GM12878 (cell line): Measurements from ENCODE around the gene TNIP2. TPM values are rescaled to one million over a fixed set of nuclear protein-coding genes. Genes with fewer than 3 reads are reported as not detected.

Source experiments
- BCL11A ChIP-seq: IDR thresholded peaks from 2 replicates; pipeline ENCODE4 v1.6.1; 2011; ENCODE audit warnings: low read depth, low read length
- CHD4 ChIP-seq: fragments of 200-600 bp; sonication (generic); IDR thresholded peaks from 2 replicates; pipeline ENCODE4 v1.6.1; 2016; ENCODE audit warnings: mild to moderate bottlenecking
- CREM ChIP-seq: IDR thresholded peaks from 2 replicates; pipeline ENCODE4 v1.6.1; 2014; ENCODE audit warnings: antibody characterized with exemption, low read depth
- CTCF ChIP-seq, 3 experiments: IDR thresholded peaks in 2 of 3; conservative IDR thresholded peaks in 1 of 3; 2 replicates each; pipeline ENCODE4 v1.5.1; 2011; ENCODE audit warnings: low read depth in 3 of 3, low read length in 3 of 3, mild to moderate bottlenecking in 3 of 3, control low read depth in 2 of 3, moderate library complexity in 2 of 3, inconsistent platforms in 1 of 3, mixed read lengths in 1 of 3; ENCODE audit not compliant: control insufficient read depth in 2 of 3, insufficient read depth in 1 of 3; ENCODE audit errors: extremely low read depth in 1 of 3
- FOS ChIP-seq: IDR thresholded peaks from 3 replicates; pipeline ENCODE4 v1.6.1; 2011; ENCODE audit warnings: borderline replicate concordance; ENCODE audit not compliant: insufficient read length; ENCODE audit errors: extremely low read depth
- GABPA ChIP-seq: IDR thresholded peaks from 2 replicates; pipeline ENCODE4 v1.6.1; 2014; ENCODE audit warnings: antibody characterized with exemption, low read depth, mild to moderate bottlenecking, inconsistent platforms
- GATAD2B ChIP-seq: fragments of 450-650 bp; conservative IDR thresholded peaks from 2 replicates; pipeline ENCODE4 v1.6.1; 2017; ENCODE audit warnings: low read depth, mild to moderate bottlenecking, moderate library complexity
- HCFC1 ChIP-seq: fragments of 150-350 bp; IDR thresholded peaks from 2 replicates; pipeline ENCODE4 v1.6.1; 2014; ENCODE audit warnings: low read length
- HDAC6 ChIP-seq: fragments of 200-600 bp; sonication (generic); IDR thresholded peaks from one replicate; pipeline ENCODE4 v1.8.0; 2017; ENCODE audit warnings: antibody characterized with exemption; ENCODE audit not compliant: unreplicated experiment
- IKZF1 ChIP-seq: fragments of 450-650 bp; conservative IDR thresholded peaks from 2 replicates; pipeline ENCODE4 v1.6.1; 2017; ENCODE audit warnings: antibody characterized with exemption, mild to moderate bottlenecking
- JUNB ChIP-seq: IDR thresholded peaks from 2 replicates; pipeline ENCODE4 v1.6.1; 2016; ENCODE audit warnings: antibody characterized with exemption, mild to moderate bottlenecking
- JUND ChIP-seq: IDR thresholded peaks from 2 replicates; pipeline ENCODE4 v1.6.1; 2012; ENCODE audit warnings: low read depth, mild to moderate bottlenecking, low read length, improper control_type of control experiment, moderate library complexity
- KLF5 ChIP-seq: fragments of 450-650 bp; IDR thresholded peaks from 2 replicates; pipeline ENCODE4 v1.6.1; 2014; ENCODE audit warnings: mild to moderate bottlenecking; ENCODE audit not compliant: partially characterized antibody
- MTA3 ChIP-seq: IDR thresholded peaks from 2 replicates; pipeline ENCODE4 v1.6.1; 2012; ENCODE audit warnings: low read length, inconsistent platforms, borderline replicate concordance
- NBN ChIP-seq: fragments of 450-650 bp; IDR thresholded peaks from 2 replicates; pipeline ENCODE4 v1.6.1; 2016
- NRF1 ChIP-seq: conservative IDR thresholded peaks from 2 replicates; pipeline ENCODE4 v1.6.1; 2011; ENCODE audit warnings: mild to moderate bottlenecking, low read depth, low read length, improper control_type of control experiment
- PAX5 ChIP-seq: IDR thresholded peaks from 2 replicates; pipeline ENCODE4 v1.6.1; 2011; ENCODE audit warnings: low read depth, low read length, borderline replicate concordance
- POLR2AphosphoS5 ChIP-seq: IDR thresholded peaks from 2 replicates; pipeline ENCODE4 v1.6.1; 2011; ENCODE audit warnings: mild to moderate bottlenecking, low read length, inconsistent platforms
- POU2F2 ChIP-seq: IDR thresholded peaks from 3 replicates; pipeline ENCODE4 v1.6.1; 2011; ENCODE audit warnings: low read depth, mild to moderate bottlenecking, low read length, borderline replicate concordance
- RBBP5 ChIP-seq: fragments of 200-600 bp; sonication (generic); conservative IDR thresholded peaks from 2 replicates; pipeline ENCODE4 v1.6.1; 2016
- RUNX3 ChIP-seq: IDR thresholded peaks from 2 replicates; pipeline ENCODE4 v1.6.1; 2012; ENCODE audit warnings: low read length, inconsistent platforms
- SUPT20H ChIP-seq: IDR thresholded peaks from 2 replicates; pipeline ENCODE4 v1.6.1; 2011; ENCODE audit warnings: low read depth, mild to moderate bottlenecking, low read length, moderate library complexity, borderline replicate concordance; ENCODE audit not compliant: control insufficient read depth
- TAF1 ChIP-seq: IDR thresholded peaks from 2 replicates; pipeline ENCODE4 v1.6.1; 2011; ENCODE audit warnings: mild to moderate bottlenecking, low read depth, low read length, borderline replicate concordance
- TCF3 ChIP-seq: IDR thresholded peaks from 2 replicates; pipeline ENCODE4 v1.6.1; 2012; ENCODE audit warnings: low read depth, mild to moderate bottlenecking, low read length, borderline replicate concordance; ENCODE audit not compliant: insufficient read depth
- ZBTB40 ChIP-seq: fragments of 450-650 bp; IDR thresholded peaks from 2 replicates; pipeline ENCODE4 v1.6.1; 2016; ENCODE audit warnings: mild to moderate bottlenecking, moderate library complexity, borderline replicate concordance
- ZNF384 ChIP-seq: IDR thresholded peaks from 2 replicates; pipeline ENCODE4 v1.6.1; 2012; ENCODE audit warnings: low read depth, mild to moderate bottlenecking, low read length, improper control_type of control experiment, borderline replicate concordance
- ZNF622 ChIP-seq: fragments of 450-650 bp; IDR thresholded peaks from 2 replicates; pipeline ENCODE4 v1.6.1; 2017; ENCODE audit warnings: mild to moderate bottlenecking, inconsistent platforms
- ZZZ3 ChIP-seq: IDR thresholded peaks from 2 replicates; pipeline ENCODE4 v1.6.1; 2011; ENCODE audit warnings: low read depth; ENCODE audit not compliant: control insufficient read depth, insufficient read length
- polyA plus RNA-seq, 11 experiments: library from polyadenylated mRNA; depleted of rRNA in 4 of 11; unstranded in 6 of 11; stranded (reverse) in 5 of 11; fragments of >200 nt; fragmentation: Nextera tagmentation in 4 of 11; fragmentation: Illumina TruSeq in 1 of 11; extraction: Ambion mirVana in 4 of 11; extraction: Trizol in 1 of 11; gene quantifications; 1 replicate in 1 of 11; 2 replicates in 10 of 11; pipeline versions ENCODE4 v1.2.1 to v1.2.3, GENCODE V29; 2011 to 2016; ENCODE audit warnings: inconsistent platforms in 2 of 11, missing spikeins in 2 of 11, low read depth in 1 of 11
- total RNA-seq, 4 experiments: library from RNA; depleted of rRNA in 3 of 4; stranded (reverse); fragments of >200 nt in 3 of 4; fragmentation: Illumina TruSeq in 1 of 4; extraction: Trizol in 1 of 4; gene quantifications; 2 replicates each; pipeline versions ENCODE4 v1.2.1 to v1.2.3, GENCODE V29; 2013 to 2021
- TF ChIP-seq, protein P1 (sequence below): IDR thresholded peaks from 2 replicates; pipeline ENCODE4 v1.6.1; 2012; ENCODE audit warnings: low read depth, low read length, improper control_type of control experiment

Gene TNIP2
- total and polyA plus RNA-seq, 10 of the 15 experiments (the other 5 are each of a cell fraction or from before 2014, with no cell fraction given), result 1.4 to 64.9 (median 45.5) TPM

DNA sequence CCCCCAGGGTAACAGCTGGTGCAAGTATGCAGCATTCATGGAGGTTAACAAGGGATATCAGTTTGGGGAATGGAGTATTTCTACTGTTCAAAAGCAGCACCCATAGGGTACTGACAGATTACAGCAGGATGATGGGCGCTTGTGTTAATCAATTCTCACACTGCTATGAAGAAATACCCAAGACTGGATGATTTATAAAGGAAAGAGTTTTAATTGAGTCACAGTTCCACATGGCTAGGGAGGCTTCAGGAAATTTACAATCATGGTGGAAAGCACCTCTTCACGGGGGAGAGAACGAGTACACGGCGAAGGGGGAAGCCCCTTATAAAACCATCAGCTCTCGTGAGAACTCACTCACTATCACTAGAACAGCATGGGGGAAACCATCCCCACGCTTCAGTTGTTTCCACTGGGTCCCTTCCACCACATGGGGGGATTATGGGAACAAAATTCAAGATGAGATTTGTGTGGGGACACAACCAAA is 64.1 kb downstream of the TNIP2 start (continued):
- TF ChIP-seq JUND, result no peak
- TF ChIP-seq, protein P1, sequence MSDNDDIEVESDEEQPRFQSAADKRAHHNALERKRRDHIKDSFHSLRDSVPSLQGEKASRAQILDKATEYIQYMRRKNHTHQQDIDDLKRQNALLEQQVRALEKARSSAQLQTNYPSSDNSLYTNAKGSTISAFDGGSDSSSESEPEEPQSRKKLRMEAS, result no peak
- TF ChIP-seq IKZF1, result peak; percentile 52
- peak; percentile 37; the same call in 1 of the 2 replicates for TF ChIP-seq PAX5
- TF ChIP-seq TCF3, result no peak
- TF ChIP-seq SUPT20H, result no peak
- TF ChIP-seq CTCF (IDR thresholded peaks at IDR 0.05 in 2 of 3, conservative IDR thresholded peaks at IDR 0.05 in 1 of 3; ENCODE audit: control insufficient read depth in 2 of 3, extremely low read depth in 1 of 3, insufficient read depth in 1 of 3, low read depth in 3 of 3, low read length in 3 of 3), result no peak
- no peak for TF ChIP-seq ZBTB40
- peak; percentile 43; the same call in 1 of the 2 replicates for TF ChIP-seq GATAD2B
- TF ChIP-seq NRF1, result no peak
- no peak for TF ChIP-seq GABPA
- TF ChIP-seq ZZZ3, result no peak
- no peak for TF ChIP-seq TAF1
- no peak for TF ChIP-seq ZNF622
- TF ChIP-seq POU2F2, result peak; percentile 21; the same call in 1 of the 3 replicates
- no peak for TF ChIP-seq HCFC1
- TF ChIP-seq KLF5, result no peak
- 0 out of 2 replicates have a peak, but pooled peaks have one; percentile 12 for TF ChIP-seq JUNB
- peak; percentile 54 for TF ChIP-seq RUNX3
- TF ChIP-seq POLR2AphosphoS5, result no peak
- TF ChIP-seq NBN, result no peak
- no peak for TF ChIP-seq CREM
- no peak for TF ChIP-seq FOS
- TF ChIP-seq CHD4, result no peak
- no peak for TF ChIP-seq HDAC6
- no peak for TF ChIP-seq RBBP5
- TF ChIP-seq MTA3, result no peak
- 0 out of 2 replicates have a peak, but pooled peaks have one; percentile 27 for TF ChIP-seq BCL11A
- no peak for TF ChIP-seq ZNF384
